HFFc6 (cell line): Measurements from ENCODE around the gene FFAR4. TPM values are rescaled to one million over a fixed set of nuclear protein-coding genes. Genes with fewer than 3 reads are reported as not detected.

Experiments
- DNase-seq: peaks from one replicate; pipeline ENCODE4 v3.0.0-alpha.2; 2018
- H3K27ac Mint-ChIP-seq: 2 replicates; pipeline ENCODE4 v1.8.0; 2020; ENCODE audit warnings: mild to moderate bottlenecking, mixed read lengths
- H3K27me3 Mint-ChIP-seq: 2 replicates; pipeline ENCODE4 v1.8.0; 2021; ENCODE audit warnings: mild to moderate bottlenecking, moderate library complexity, mixed read lengths; ENCODE audit not compliant: insufficient read depth
- H3K36me3 Mint-ChIP-seq: 2 replicates; pipeline ENCODE4 v1.8.0; 2021; ENCODE audit warnings: low read depth, mixed read lengths
- H3K4me1 Mint-ChIP-seq: 2 replicates; pipeline ENCODE4 v1.8.0; 2020; ENCODE audit warnings: low read depth, mixed read lengths
- H3K4me3 Mint-ChIP-seq: 2 replicates; pipeline ENCODE4 v1.8.0; 2020; ENCODE audit warnings: mild to moderate bottlenecking, moderate library complexity, mixed read lengths
- H3K9me3 Mint-ChIP-seq: 2 replicates; pipeline ENCODE4 v1.8.0; 2020; ENCODE audit warnings: mild to moderate bottlenecking, mixed read lengths
- total RNA-seq, 6 experiments: library from RNA; stranded (reverse); fragmentation: NEBNext Ultra II Directional; extraction: Animal tissue kit (Norgen Biotek cat#: 25700); gene quantifications; 2 replicates in 1 of 6; 3 replicates in 5 of 6; pipeline ENCODE4 v1.2.3, GENCODE V29; 2021
- TF ChIP-seq, protein P1 (sequence below): fragments of 200-600 bp; sonication (generic); IDR thresholded peaks from 2 replicates; pipeline ENCODE4 v1.5.0; 2021; ENCODE audit warnings: antibody characterized with exemption, mild to moderate bottlenecking

Gene FFAR4
- total RNA-seq, 6 experiments from 2014 or later: not detected

DNA sequence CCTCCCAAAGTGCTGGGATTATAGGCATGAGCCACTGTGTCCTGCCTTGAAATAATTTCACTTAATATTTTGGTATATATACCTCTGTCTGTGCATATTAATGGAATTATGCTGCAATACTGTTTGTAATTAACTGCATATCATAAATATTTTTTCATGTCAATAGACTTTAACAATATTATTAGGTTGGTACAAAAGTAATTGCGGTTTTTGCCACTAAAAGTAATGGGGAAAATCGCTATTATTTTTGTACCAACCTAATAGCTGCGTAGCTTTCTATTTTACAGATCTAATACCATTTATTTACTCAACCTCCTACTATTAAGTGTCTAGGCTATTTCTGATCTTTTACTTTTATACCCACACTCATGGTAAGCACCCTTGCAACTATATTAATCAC lies 42.0 kb downstream of the FFAR4 start:
- Mint-ChIP-seq H3K36me3 (no peaks in the 10 kb centered on the region), H3K4me3 (no peak overlapping the region), H3K27ac (no peak overlapping the region), H3K4me1 (no peaks in the 10 kb centered on the region), H3K9me3 (no peaks in the 10 kb centered on the region), H3K27me3 (peaks cover 24% of the 10 kb centered on the region)
- no peak for DNase-seq
- TF ChIP-seq, protein P1, sequence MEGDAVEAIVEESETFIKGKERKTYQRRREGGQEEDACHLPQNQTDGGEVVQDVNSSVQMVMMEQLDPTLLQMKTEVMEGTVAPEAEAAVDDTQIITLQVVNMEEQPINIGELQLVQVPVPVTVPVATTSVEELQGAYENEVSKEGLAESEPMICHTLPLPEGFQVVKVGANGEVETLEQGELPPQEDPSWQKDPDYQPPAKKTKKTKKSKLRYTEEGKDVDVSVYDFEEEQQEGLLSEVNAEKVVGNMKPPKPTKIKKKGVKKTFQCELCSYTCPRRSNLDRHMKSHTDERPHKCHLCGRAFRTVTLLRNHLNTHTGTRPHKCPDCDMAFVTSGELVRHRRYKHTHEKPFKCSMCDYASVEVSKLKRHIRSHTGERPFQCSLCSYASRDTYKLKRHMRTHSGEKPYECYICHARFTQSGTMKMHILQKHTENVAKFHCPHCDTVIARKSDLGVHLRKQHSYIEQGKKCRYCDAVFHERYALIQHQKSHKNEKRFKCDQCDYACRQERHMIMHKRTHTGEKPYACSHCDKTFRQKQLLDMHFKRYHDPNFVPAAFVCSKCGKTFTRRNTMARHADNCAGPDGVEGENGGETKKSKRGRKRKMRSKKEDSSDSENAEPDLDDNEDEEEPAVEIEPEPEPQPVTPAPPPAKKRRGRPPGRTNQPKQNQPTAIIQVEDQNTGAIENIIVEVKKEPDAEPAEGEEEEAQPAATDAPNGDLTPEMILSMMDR: no peak

DNA sequence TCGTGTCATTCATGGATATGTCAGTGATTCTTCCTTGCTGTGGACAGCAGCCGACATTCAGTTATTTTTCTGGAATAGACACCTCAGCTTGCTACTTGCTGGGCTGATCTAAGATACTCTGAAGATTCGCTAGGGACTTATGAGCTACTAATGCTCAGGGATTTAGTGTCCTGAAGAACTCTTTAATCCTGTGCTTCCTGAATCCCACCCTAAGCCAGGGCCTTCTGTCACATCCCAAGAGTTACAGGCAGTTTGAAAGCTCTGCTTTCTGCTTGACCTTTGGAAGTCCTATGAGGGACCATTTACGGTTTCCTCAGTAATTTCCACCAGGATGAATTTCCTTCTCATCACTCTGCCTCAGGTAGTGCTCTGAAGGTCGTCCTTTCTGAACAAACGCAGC lies 45.8 kb downstream of the FFAR4 start, which contains the start of gene PDE6C:
Gene PDE6C (plus strand): TSS at position 227 of the 400 bp plus-strand sequence. CDS start 189 bp downstream, outside the sequence.
- TF ChIP-seq, protein P1: no peak
- H3K27ac Mint-ChIP-seq: no peak within 1 kb of the TSS

DNA sequence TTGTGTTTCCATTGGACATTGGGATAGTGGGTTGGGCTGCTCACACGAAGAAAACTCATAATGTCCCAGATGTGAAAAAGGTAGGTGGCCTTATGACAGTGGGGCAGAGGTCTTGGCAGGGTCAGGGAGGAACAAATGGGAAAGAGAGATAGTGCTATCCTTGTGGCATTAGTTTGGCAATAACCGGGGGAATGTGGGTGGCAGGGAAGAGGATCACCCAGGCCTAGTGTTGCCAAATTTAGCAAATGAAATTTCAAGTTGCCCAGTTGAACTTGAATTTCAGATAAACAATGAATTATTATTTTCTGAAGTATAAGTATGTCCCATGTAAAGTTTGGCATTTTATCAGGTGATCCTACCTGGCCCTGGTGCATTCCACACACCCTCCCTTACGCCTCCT lies 46.7 kb downstream of the FFAR4 start:
- H3K4me1 Mint-ChIP-seq: no peaks in the 10 kb centered on the region
- no peak overlapping the region for H3K4me3 Mint-ChIP-seq
- no peaks in the 10 kb centered on the region for H3K9me3 Mint-ChIP-seq
- DNase-seq: no peak
- H3K36me3 Mint-ChIP-seq: no peaks in the 10 kb centered on the region
- TF ChIP-seq, protein P1: no peak
- peaks cover 32% of the 10 kb centered on the region for H3K27me3 Mint-ChIP-seq
- H3K27ac Mint-ChIP-seq: no peak overlapping the region

More for the DNA sequence above, 45.8 kb downstream of the FFAR4 start, which contains the start of gene PDE6C:
- DNase-seq: no peak
- Mint-ChIP-seq H3K27me3 (peaks cover 28% of the 10 kb centered on the region), H3K36me3 (no peaks in the 10 kb centered on the region), H3K9me3 (no peaks in the 10 kb centered on the region), H3K4me1 (no peaks in the 10 kb centered on the region), H3K4me3 (no peak within 1 kb of the TSS)

DNA sequence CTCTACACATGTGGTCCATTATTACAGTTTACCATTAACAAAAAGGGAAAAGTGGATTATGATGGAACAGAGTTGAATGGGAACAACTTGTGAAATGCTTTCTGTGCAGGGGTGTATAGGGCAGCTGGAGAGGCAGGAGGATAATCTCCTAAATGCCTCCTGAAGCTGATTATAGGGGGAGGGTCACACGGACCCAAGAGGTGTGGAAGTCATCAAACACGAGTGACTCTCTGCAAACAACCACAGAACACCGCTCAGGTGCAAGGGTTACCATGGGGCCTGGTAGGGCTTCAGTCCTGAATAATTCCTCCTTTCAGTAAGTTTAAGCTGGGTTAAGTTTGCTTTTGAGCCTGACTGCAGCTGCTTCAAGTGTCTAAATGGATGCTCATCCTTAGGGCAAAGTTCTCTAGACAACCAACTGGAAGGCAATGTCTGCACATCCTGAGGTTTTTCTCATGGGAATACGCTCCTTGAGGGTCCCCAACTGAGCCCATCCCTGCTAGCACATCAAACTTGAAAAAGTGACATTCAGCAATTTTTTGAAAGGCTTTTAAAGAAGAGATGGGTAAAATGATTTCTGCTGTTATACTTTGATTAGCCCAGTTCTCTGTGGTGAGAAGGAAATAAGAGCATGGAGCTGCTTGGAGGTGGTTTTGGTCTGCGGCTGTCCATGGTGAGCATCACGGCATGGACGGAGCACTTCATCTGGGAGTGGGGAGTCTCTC lies 47.8 kb downstream of the FFAR4 start:
- DNase-seq: no peak
- H3K4me3 Mint-ChIP-seq: no peak overlapping the region
- H3K27ac Mint-ChIP-seq: no peak overlapping the region
- no peaks in the 10 kb centered on the region for H3K4me1 Mint-ChIP-seq
- H3K9me3 Mint-ChIP-seq: no peaks in the 10 kb centered on the region
- H3K36me3 Mint-ChIP-seq: no peaks in the 10 kb centered on the region
- H3K27me3 Mint-ChIP-seq: peaks cover 33% of the 10 kb centered on the region
- TF ChIP-seq, protein P1: no peak

DNA sequence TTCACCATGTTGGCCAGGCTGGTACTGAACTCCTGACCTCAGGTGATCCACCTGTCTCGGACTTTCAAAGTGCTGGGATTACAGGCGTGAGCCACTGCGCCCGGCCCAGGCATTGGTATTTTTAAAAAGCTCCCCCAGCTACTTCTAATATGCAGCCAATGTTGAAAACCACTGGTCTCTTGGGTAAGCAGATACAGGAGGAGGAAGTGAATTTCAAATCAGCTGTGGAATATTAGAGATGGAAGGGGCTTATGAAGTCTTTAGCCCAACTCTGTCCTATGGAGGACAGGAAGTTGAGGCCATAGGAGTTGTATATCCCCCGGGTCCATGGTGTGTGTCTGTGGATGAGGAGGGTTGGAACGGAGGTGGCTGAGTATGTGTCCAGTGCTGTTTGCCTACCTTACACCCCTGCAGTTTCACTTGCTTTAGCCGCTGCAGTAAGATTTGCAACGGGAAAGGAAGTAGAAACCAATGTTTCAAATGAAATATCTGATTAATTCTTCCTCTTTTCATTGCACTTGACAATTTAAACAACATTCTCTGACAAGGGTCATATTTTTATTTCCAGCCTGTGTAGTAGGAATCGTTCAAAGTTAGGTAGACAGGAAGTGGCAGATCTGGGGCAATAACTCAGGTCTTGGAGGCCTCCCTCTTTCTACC lies 49.2 kb downstream of the FFAR4 start:
- TF ChIP-seq, protein P1: no peak
- no peaks in the 10 kb centered on the region for H3K4me1 Mint-ChIP-seq
- no peak overlapping the region for H3K27ac Mint-ChIP-seq
- no peaks in the 10 kb centered on the region for H3K36me3 Mint-ChIP-seq
- DNase-seq: no peak
- H3K4me3 Mint-ChIP-seq: no peak overlapping the region
- H3K27me3 Mint-ChIP-seq: peaks cover 34% of the 10 kb centered on the region
- no peaks in the 10 kb centered on the region for H3K9me3 Mint-ChIP-seq
